Iris pigment epithelial cell (primary cell): ENCODE results near the gene LCT.
A peak's percentile ranks its signal among the peaks of the same experiment; 100 is the strongest.
"Not testable (repeated sequence)": the region's sequence is repeated elsewhere in the genome, so short reads cannot be mapped to it uniquely, and the experiment has no call there.

Source experiments
- DNase-seq: peaks from one replicate; pipeline ENCODE4 v3.0.0-alpha.2; 2011; ENCODE audit warnings: low read depth

The LCT gene

GRCh38 chr2:135836596-135837270 is at the start of gene LCT:
Gene LCT, minus strand, starts transcription at chr2:135837184. Its CDS starts 15 bp downstream, at chr2:135837169.
- no peak for DNase-seq

- DNase-seq, result no peak
Measured at GRCh38 chr2:135885709-135886108, 48.7 kb upstream of the LCT start.

DNA sequence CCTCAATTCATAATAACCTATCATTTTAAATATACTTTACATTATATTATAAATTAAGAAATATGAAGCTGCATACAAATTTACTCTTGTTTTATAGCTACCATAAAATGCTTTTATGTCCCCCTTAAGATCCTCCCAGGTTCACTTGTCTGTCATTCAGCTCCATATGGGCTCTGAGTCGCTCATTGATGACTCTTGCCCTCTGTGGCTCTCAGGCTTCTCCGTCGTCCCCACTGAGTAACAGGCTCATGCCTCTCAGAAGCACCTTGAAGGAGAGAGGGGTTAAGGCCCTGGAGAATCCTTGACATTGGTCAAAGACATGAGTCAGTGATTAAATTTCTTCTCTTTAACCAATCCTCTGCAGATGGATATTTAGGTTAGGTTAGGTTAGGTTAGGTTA is 45.4 kb upstream of the LCT start:
- no peak for DNase-seq

- not testable (repeated sequence) for DNase-seq
Measured at GRCh38 chr2:135876770-135877169, 39.8 kb upstream of the LCT start.

GRCh38 chr2:135876066-135876711 is 39.2 kb upstream of the LCT start, which contains the start of gene MCM6:
Gene MCM6, minus strand, starts transcription at chr2:135876443. Its CDS starts 78 bp downstream, at chr2:135876365.
- peak; percentile 99 for DNase-seq

- peak; percentile 65 for DNase-seq
Measured at GRCh38 chr2:135875491-135876065, 38.6 kb upstream of the LCT start.

DNA sequence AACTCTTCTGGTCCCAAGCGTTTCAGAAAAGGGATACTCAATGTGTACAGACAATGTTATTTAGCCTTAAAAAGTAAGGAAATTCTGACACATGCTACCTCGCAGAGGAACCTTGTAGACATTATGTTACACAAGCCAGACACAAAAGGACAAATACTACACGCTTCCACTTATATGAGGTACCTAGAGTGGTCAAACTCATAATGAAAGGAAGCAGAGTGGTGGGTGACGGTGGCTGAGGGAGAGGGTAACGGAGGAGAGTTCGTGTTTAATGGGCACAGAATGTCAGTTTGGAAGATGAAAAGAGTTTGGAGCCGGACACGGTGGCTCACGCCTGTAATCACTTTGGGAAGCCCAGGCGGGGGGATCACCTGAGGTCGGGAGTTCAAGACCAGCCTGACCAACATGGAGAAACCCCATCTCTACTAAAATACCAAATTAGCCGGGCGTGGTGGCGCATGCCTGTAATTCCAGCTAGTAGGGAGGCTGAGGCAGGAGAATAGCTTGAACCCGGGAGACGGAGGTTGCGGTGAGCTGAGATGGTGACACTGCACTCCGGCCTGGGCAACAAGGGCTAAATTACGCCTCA is 37.9 kb upstream of the LCT start:
- no peak for DNase-seq

- no peak for DNase-seq
Measured at GRCh38 chr2:135870571-135870970, 33.6 kb upstream of the LCT start.

DNA sequence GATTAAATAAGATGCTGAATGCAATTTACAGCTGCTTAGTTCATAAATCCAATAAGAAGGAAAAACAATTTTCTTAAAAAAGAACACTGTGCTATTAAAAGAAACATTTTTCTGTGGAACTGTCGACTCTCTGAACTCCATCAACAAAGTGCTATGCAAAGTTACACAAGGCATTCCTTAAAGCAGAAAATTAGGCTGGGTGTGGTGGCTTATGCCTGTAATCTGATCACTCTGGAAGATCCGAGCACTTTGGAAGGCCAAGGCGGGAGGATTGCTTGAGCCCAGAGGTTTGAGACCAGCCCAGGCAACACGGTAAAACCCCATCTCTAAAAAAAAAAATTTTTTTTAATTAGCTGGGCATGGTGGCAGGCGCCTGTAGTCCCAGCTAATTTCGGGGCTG is 26.2 kb upstream of the LCT start:
- no peak for DNase-seq

DNA sequence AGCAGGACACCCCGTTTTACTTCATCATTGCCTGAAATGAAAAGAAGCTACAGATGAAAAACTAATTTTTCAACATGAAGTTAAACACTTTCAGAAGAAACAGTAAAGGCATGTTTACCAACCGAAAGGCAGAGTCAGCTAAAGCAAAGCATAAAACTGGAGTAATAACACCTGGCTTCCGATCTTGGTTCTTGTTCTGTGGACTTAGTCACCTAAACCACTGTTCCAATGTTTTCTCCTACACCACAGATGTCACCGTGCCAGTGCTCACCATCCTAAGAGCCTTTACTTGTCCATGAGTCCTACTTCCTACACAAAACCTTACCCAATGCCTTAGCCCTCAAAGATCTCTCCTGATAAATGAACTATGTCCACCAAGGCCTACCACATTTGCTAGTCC is 25.7 kb upstream of the LCT start:
- no peak for DNase-seq

- no peak for DNase-seq
Measured at GRCh38 chr2:135853401-135853800, 16.4 kb upstream of the LCT start.

- DNase-seq, result no peak
Measured at GRCh38 chr2:135851858-135852257, 14.9 kb upstream of the LCT start.

GRCh38 chr2:135850892-135851668 is 14.1 kb upstream of the LCT start:
- DNase-seq, result peak; percentile 28

DNA sequence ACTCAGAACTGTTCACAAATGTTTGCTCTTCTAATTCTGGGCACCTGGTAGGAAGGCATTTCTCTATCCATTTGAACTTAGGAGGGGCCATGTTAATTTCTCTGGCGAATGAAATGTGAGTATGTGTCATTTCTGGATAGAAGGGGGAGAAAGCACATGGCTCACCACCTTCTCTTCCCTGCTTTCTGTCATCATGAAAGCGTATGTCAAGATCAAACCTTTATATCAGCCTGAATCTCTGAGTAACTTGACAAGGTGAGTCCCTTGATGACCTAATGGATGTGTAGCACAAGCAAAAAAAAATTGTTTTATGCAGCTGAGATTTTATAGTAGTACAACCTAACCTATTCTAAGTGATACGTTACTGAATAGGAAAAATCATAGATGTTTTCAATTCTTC is 12.1 kb upstream of the LCT start:
- DNase-seq, result no peak

DNA sequence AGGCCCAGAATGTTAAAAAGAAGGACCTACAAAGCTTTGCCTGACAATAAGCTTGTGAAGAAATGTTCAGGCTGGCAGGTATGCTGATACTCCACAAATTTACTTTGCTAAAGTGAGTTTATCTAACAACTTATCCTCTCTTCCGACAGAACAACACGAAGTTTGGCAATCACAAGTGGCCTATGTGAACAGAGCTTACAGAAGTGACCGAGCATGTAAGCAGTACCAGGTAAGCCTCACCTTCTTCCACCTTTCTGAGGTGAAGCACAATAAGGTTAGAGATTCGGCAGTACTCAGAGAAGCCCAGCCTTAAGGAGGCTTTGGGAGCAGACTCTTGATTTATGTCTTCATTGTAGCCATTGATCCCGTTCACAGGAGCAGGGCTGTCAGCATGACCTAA is 9.0 kb upstream of the LCT start:
- no peak for DNase-seq

DNA sequence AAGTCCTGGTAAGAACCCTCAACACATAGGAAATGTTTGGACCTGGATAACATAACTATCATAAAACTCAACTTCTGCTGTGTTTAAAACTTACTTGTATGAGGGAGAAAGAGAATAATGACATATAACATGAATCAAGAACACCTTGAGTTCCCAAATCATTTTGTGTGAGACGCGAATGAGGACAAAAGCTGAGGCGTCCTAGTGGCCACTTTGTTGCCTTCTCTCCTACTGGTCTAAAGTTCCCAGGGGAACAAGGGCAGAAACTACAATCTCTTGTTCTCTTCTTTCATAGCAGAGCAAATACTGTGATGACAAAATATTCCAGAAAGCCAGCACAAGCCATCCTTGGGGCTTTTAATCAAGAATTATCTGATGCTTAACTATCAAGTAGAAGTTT is 8.3 kb upstream of the LCT start:
- no peak for DNase-seq

DNA sequence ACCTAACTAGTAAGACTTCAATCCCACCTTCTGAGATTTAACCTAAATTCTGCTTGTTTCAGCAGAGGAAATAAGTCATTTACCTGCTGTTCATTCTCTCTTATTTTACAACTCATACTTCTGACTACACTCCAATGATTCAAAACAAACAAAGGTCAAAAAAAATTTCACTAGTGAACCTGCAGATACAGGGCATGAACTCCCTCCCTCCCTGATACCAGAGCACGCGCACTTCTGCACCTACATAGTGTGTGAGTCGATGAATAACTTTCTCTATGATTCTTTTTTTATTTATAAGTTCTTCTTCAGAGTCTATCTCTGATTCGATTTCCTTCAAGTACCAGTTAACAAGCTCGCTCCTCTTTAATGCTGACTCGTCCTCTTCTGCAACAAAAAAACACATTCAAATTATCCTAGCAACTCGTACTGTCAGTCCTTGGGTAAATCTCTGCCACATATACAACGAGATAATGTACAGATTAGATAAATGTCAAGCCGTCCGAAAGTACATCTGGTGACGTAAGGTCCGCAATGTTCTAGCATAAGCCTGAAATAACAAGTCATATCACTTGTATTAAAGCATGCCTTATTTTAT is 7.4 kb upstream of the LCT start:
- DNase-seq, result no peak

- DNase-seq, result no peak
Measured at GRCh38 chr2:135843671-135844070, 6.7 kb upstream of the LCT start.

GRCh38 chr2:135840601-135841000 is 3.6 kb upstream of the LCT start:
- peak; percentile 52 for DNase-seq

- DNase-seq, result peak; percentile 91
Measured at GRCh38 chr2:135839713-135840112, 2.7 kb upstream of the LCT start.

- DNase-seq, result no peak
Measured at GRCh38 chr2:135838502-135838901, 1.5 kb upstream of the LCT start.

GRCh38 chr2:135832891-135833290 is 4.1 kb downstream of the LCT start:
- DNase-seq, result no peak
